Amygdala (tissue), 56 donors: ENCODE measurements around the gene CRYBA2.

ENCODE experiments used
- DNase-seq, 56 donors: peaks; one replicate each; lab custom pipeline; 2025; lab: John Stamatoyannopoulos, UW

CRYBA2 gene, protein sequence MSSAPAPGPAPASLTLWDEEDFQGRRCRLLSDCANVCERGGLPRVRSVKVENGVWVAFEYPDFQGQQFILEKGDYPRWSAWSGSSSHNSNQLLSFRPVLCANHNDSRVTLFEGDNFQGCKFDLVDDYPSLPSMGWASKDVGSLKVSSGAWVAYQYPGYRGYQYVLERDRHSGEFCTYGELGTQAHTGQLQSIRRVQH

DNA sequence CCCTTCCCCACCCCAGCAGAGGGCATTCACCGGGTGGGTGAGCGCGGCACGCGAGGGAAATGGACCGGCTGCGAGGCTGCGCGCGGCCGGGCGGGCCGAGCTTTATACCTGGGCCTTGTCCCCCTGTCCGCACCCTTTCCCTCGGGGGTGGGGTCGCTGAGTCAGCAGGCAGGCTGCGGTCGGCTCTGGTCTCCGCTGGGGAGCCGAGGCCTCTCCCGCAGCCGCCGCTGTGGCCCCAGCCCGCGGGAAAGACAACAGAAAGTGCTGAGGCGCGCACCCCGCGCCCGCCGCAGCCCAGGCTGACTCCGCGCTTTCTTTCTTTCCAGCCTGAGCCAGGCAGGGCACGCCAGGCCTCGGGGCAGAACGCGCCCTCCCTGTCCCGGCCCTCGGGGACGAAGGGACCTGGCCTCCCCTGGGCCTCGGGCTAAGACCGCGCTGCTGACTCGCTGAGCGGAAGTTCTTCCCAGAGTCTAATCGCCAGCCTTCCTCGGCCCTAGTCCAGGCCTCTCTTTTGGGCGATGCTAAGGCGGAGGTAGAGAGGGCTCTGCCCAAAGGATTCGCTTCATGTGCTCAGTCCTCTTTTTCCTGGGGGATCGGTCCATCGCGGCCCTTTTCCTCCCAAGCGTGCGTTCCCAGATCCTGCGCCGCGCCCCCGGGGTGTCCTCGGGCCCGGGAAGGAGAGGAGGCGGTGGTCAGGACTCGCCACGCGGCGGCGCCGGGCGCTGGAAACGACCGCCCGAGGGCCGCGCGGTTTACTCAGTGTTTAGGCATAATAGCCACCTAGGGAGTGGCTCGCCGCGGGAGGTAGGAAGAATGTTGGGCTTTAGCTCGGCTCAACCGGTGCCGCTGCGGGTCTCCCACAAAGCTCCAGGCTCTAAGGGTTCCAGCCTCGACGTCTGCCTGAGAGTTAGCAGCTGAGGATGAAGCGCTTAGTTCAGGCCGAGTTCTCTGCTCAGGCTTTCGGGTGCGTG is at the start of gene CRYBA2:
Gene CRYBA2, minus strand, starts transcription at position 78 of the 971 bp plus-strand sequence. CDS start 246 bp downstream, outside the sequence.
- no peak for DNase-seq

- no peak for DNase-seq
These were observed 49.5 kb upstream of the CRYBA2 start for GRCh38 chr2:219042750-219043149.

DNA sequence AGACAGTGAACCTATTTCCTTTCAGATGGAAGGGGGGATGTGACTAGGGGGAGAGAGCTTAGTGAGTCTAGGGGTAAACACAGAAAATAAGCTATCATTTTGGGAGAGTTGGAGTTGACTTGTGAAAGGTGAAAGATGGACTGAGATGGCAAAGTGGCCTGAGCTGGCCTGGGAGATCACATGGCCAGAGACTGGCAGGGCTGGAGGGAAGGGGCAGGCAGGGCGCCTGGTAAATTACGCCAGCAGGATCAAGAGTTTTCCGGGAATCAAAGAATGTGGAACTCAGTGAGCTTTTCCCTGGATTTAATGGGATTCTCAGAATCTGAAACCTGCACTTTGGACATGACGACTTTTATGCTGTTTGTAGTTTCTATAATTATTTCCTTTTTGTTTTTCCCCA is 48.9 kb upstream of the CRYBA2 start:
- no peak for DNase-seq

DNA sequence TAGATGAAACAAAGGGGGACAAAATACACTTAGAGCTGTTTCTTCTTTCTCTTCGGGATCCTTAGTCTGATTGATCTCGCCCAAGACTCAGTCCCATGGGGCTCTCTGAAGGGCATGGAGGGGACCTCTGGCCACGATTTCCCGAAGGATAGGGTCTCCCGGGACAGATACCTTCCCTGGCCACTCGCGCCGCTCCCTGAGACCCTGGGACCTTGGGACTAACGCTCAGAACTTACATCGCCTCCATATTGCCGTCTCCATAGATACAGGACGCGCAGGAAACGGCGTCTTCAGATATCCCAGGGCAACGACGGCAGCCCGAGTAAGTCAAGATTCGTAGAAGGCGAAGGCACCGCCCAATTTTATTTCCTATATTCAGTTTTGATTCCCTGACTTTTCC is 48.0 kb upstream of the CRYBA2 start, which contains the start of gene CFAP65:
Gene CFAP65, minus strand, starts transcription at position 265 of the 400 bp plus-strand sequence. CDS start 2,468 bp downstream, outside the sequence.
- DNase-seq = peak in 43 of 56 donors; percentile 9 to 76 (median 36)

- no peak for DNase-seq
These were observed 45.4 kb upstream of the CRYBA2 start for GRCh38 chr2:219038600-219038999.

GRCh38 chr2:219037783-219038499 is 44.7 kb upstream of the CRYBA2 start:
- DNase-seq = no peak

DNA sequence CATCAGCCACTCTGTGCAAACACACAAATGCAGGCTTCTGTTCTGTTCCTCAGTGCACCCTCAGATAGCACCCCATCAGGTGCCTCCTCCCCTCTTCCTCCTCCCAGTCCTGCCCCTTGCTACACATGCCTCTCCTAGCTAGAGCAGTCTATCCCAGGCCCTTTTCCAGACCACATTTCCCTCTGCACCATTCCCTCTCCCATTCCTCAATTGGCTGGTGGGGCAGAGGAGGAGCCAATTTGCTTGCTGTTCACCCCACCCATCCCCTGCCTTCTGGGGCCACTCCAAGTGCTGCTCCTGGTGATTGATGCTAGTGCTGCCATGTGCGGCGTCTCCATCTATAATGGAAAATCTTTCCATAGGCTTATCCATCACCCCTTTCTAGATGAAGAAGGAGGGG is 42.7 kb upstream of the CRYBA2 start:
- no peak for DNase-seq

GRCh38 chr2:219034823-219035222 is 41.6 kb upstream of the CRYBA2 start:
- no peak for DNase-seq

DNA sequence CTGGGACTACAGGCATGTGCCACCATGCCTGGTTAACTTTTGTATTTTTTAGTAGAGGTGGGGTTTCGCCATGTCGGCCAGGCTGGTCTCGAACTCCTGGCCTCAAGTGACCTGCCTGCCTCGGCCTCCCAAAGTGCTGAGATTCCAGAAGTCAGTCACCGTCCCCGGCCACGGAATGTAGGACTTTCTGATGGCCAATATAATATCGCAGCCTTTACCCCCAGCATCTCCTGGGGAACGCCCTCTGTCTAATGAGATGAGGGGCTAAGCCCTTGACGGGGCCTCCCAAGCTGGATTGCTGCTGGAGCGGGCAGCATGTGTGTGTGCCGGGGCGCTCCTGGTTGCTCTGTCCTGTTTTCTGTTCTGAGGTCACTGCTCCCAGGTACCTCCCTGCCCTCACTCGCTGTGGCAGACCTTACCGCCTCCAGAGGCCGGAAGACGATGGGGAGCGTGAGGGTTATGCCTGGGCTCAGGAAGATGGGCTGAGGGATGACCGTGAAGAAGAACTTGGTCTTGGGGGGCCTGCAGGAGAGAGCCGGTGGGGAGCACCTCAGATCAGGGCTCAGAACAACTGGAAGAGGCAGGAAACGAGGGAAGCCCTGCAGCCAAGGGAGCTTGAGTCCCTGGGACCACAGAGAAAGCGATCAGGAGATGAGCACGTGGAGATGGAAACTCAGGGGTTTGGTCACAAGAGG is 39.0 kb upstream of the CRYBA2 start:
- DNase-seq = no peak

- DNase-seq = no peak
These were observed 38.0 kb upstream of the CRYBA2 start for GRCh38 chr2:219031005-219031738.

GRCh38 chr2:219030177-219030940 is 37.1 kb upstream of the CRYBA2 start:
- no peak for DNase-seq

DNA sequence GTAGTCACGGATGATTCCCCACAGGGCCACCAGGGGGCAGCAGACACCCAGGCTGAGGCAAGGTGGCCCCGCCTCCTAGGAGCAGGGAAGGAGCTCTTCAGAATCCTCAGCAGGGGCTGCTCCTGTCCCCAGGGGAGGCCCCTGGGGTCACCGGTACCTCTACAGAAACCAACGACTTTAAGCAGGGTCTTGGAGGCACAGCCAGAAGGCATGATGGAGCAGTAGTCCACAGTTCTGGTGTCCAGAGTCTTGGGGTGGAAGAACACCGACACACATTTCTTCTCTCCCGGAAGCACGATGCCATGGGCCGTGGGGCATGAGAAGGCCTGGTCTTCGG is 36.6 kb upstream of the CRYBA2 start:
- DNase-seq = peak; percentile 15 to 90 (median 63)

GRCh38 chr2:219028996-219029828 is 36.0 kb upstream of the CRYBA2 start:
- no peak for DNase-seq

- no peak for DNase-seq
These were observed 34.9 kb upstream of the CRYBA2 start for GRCh38 chr2:219028141-219028540.

DNA sequence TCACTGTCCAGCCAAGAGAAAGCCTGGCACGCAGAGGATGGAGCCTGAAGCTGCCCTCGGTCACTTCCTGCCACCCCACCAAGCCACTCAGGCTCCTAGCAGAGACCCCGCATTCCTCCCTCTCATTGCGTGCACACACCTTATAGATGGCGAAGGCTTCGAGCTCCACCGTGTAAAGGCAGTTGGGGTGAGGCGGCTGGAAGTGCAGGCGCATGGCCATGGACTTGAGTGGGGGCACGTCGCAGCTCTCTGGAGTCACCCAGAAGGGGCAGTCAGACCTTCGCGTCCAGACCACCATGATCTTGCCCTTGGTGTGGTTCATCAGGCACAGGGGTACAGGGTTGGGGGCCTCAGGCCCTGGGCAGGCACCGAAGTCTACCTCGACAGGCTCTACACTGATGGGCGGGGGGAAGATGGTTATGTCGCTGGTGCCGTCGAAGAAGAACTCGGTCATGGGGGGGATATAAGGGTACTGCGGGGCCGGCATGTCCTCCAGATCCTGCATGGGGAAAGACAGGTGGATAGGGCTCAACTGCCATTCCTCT is 34.4 kb upstream of the CRYBA2 start:
- DNase-seq = no peak

DNA sequence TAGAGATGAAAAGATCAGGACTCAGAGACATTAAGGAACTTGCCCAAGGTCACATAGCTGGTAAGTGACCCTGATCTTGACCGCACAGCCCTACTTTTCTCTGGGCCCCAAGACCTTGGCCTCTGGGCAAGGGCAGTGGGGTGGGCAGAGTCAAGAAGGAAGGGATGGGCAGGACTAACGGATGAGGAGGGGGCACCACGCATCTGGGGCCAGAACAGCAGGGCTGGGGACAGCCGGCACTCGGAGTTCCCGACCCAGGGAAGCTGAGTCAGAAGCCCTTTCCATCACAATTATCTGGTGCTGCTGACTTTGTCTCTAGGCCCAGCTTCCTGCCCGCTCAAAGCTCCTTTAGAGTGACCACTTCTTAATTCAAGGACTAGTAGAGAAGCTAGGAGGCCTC is 33.7 kb upstream of the CRYBA2 start:
- no peak for DNase-seq
